Hepatocyte (in vitro differentiated cells): ENCODE data around the gene VPS36. TPM values are rescaled to one million over a fixed set of nuclear protein-coding genes. Genes with fewer than 3 reads are reported as not detected.

ENCODE experiments used
- DNase-seq: peaks from one replicate; pipeline ENCODE4 v3.0.0-alpha.2; 2016; ENCODE audit warnings: low spot score
- H2AFZ ChIP-seq: fragments of 200-600 bp; sonication (generic); 2 replicates; pipeline ENCODE4 v1.6.0; 2016; ENCODE audit warnings: antibody characterized with exemption, mild to moderate bottlenecking
- H3K27ac ChIP-seq: fragments of 200-600 bp; sonication (generic); 2 replicates; pipeline ENCODE4 v1.5.1; 2016; ENCODE audit warnings: mild to moderate bottlenecking
- H3K27me3 ChIP-seq: fragments of 200-600 bp; sonication (generic); 2 replicates; pipeline ENCODE4 v1.6.1; 2016
- H3K36me3 ChIP-seq: fragments of 200-600 bp; sonication (generic); replicated peaks from 2 replicates; pipeline ENCODE4 v1.5.1; 2016; ENCODE audit warnings: low read depth; ENCODE audit not compliant: insufficient read depth
- H3K4me1 ChIP-seq: fragments of 200-600 bp; sonication (generic); 2 replicates; pipeline ENCODE4 v1.5.1; 2016; ENCODE audit warnings: mild to moderate bottlenecking, moderate library complexity; ENCODE audit not compliant: insufficient read depth
- H3K4me2 ChIP-seq: fragments of 200-600 bp; sonication (generic); 2 replicates; pipeline ENCODE4 v1.6.0; 2016
- H3K4me3 ChIP-seq: fragments of 200-600 bp; sonication (generic); 2 replicates; pipeline ENCODE4 v1.5.1; 2016; ENCODE audit warnings: mild to moderate bottlenecking
- H3K79me2 ChIP-seq: fragments of 200-600 bp; sonication (generic); 2 replicates; pipeline ENCODE4 v1.6.0; 2017; ENCODE audit warnings: mild to moderate bottlenecking
- H3K9me2 ChIP-seq: fragments of 200-600 bp; sonication (generic); replicated peaks from 2 replicates; pipeline ENCODE4 v1.6.0; 2017; ENCODE audit warnings: mild to moderate bottlenecking; ENCODE audit not compliant: insufficient read depth
- H3K9me3 ChIP-seq: fragments of 200-600 bp; sonication (generic); 2 replicates; pipeline ENCODE4 v1.5.1; 2016; ENCODE audit warnings: low read depth, mild to moderate bottlenecking
- H4K20me1 ChIP-seq: fragments of 200-600 bp; sonication (generic); 2 replicates; pipeline ENCODE4 v1.6.0; 2016; ENCODE audit warnings: mild to moderate bottlenecking; ENCODE audit not compliant: insufficient read depth, poor library complexity, severe bottlenecking
- EZH2 ChIP-seq: fragments of 200-600 bp; sonication (generic); IDR thresholded peaks from 2 replicates; pipeline ENCODE4 v1.6.1; 2016; ENCODE audit warnings: antibody characterized with exemption, mild to moderate bottlenecking, borderline replicate concordance
- EZH2phosphoT487 ChIP-seq: fragments of 200-600 bp; sonication (generic); IDR thresholded peaks from one replicate; pipeline ENCODE4 v1.6.1; 2018; ENCODE audit warnings: antibody characterized with exemption, mild to moderate bottlenecking, low read depth, moderate library complexity; ENCODE audit not compliant: unreplicated experiment, severe bottlenecking
- WGBS: methylation state at CpG from one replicate; pipeline ENCODE4 v1.1.6; 2016; ENCODE audit warnings: low lambda C conversion rate; ENCODE audit errors: missing lambda C conversion rate; 5-methylcytosine and 5-hydroxymethylcytosine counted together
- polyA plus RNA-seq: library from polyadenylated mRNA; unstranded; fragments of >200 nt; fragmentation: Nextera tagmentation; extraction: Ambion mirVana; gene quantifications from 2 replicates; pipeline ENCODE4 v1.2.1, GENCODE V29; 2016
- total RNA-seq: library from RNA; depleted of rRNA; stranded (reverse); fragments of >200 nt; gene quantifications from 2 replicates; pipeline ENCODE4 v1.2.3, GENCODE V29; 2014
- TF ChIP-seq, protein P1 (sequence below): fragments of 200-600 bp; sonication (generic); IDR thresholded peaks from 2 replicates; pipeline ENCODE4 v1.5.1; 2016; ENCODE audit warnings: antibody characterized with exemption, mild to moderate bottlenecking; ENCODE audit not compliant: poor library complexity

The VPS36 gene
- total and polyA plus RNA-seq, 2 experiments from 2014 or later, result 23.5 to 42.0 TPM

DNA sequence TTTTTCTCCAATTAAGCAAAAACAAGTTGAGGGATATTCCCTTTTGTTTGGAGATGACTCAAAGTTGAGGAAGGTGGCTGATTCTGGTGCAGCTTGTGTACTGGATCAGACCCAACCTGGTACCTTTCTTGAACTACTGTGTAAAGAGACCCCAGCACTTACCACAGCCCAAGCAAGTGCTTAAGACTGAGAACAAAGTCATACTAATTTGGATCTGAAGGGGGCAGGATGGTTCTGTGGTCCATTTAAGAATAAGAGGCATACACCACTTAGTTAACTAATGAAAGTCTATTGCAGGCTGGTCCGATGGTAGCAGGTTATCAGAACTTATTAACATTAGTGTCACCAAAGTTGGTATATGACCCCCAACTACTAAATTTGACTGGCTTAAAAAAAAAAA lies 50.7 kb downstream of the VPS36 start:
- Histone ChIP-seq H2AFZ (no peak overlapping the region), H3K27ac (no peak overlapping the region), H3K4me3 (no peak overlapping the region), H3K4me2 (no peak overlapping the region), H3K79me2 (no peaks in the 10 kb centered on the region), H3K27me3 (peaks cover 5% of the 10 kb centered on the region), H4K20me1 (no peaks in the 10 kb centered on the region), H3K36me3 (no peaks in the 10 kb centered on the region), H3K4me1 (no peaks in the 10 kb centered on the region), H3K9me3 (no peaks in the 10 kb centered on the region), H3K9me2 (no peaks in the 10 kb centered on the region)
- 86% methylated on average over 1 of the region's 1 CpG for WGBS
- no peak for TF ChIP-seq EZH2phosphoT487
- TF ChIP-seq, protein P1, sequence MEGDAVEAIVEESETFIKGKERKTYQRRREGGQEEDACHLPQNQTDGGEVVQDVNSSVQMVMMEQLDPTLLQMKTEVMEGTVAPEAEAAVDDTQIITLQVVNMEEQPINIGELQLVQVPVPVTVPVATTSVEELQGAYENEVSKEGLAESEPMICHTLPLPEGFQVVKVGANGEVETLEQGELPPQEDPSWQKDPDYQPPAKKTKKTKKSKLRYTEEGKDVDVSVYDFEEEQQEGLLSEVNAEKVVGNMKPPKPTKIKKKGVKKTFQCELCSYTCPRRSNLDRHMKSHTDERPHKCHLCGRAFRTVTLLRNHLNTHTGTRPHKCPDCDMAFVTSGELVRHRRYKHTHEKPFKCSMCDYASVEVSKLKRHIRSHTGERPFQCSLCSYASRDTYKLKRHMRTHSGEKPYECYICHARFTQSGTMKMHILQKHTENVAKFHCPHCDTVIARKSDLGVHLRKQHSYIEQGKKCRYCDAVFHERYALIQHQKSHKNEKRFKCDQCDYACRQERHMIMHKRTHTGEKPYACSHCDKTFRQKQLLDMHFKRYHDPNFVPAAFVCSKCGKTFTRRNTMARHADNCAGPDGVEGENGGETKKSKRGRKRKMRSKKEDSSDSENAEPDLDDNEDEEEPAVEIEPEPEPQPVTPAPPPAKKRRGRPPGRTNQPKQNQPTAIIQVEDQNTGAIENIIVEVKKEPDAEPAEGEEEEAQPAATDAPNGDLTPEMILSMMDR, result no peak
- TF ChIP-seq EZH2, result no peak
- DNase-seq, result no peak

DNA sequence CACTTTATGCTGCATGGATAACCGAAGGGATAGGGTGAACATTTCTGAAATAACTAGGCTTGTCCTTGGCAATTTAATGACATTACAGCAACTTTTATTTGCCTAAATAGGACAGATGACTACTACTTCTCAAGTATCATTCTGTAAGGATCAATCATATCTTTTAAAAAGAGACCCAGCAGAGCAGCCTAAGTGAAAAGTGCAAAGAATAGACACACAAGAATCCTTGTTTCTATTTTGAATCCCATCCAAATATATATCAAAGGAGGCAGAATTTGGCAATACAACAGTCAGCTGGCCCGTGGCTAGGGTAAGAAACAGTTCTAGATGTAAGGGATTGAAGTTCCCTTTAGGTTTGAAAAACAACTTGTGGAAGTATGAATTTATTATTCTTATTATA lies 51.4 kb downstream of the VPS36 start:
- Histone ChIP-seq H3K27me3 (no peaks in the 10 kb centered on the region), H2AFZ (no peak overlapping the region), H3K9me3 (no peaks in the 10 kb centered on the region), H3K4me3 (no peak overlapping the region), H3K36me3 (no peaks in the 10 kb centered on the region), H4K20me1 (no peaks in the 10 kb centered on the region), H3K27ac (no peak overlapping the region), H3K9me2 (no peaks in the 10 kb centered on the region), H3K4me1 (no peaks in the 10 kb centered on the region), H3K79me2 (no peaks in the 10 kb centered on the region), H3K4me2 (no peak overlapping the region)
- 88% methylated on average over 2 of the region's 2 CpGs for WGBS
- DNase-seq, result no peak
- no peak for TF ChIP-seq EZH2
- TF ChIP-seq, protein P1, result no peak
- TF ChIP-seq EZH2phosphoT487, result no peak

DNA sequence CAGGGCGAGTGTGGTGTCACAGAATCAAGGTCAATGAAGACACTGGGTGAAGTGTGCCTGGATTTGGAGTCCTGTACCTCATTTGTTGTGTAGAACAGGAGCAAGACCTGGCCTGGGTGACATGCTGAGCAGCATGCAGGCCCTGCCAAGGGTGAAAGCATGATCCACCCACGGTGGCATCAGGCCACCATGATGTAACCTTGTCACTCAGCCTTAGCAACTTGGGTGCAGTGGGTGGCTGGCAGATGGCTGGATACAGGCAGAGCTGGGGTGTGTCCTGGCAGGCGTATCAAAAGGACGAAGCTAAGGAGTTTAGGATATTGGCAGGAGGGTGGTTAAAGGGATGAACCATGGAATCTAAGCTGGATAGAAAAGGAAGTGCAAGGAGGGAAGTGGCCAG lies 54.7 kb downstream of the VPS36 start:
- TF ChIP-seq EZH2 (no peak), EZH2phosphoT487 (no peak)
- TF ChIP-seq, protein P1, result no peak
- Histone ChIP-seq H3K36me3 (no peaks in the 10 kb centered on the region), H3K9me2 (no peaks in the 10 kb centered on the region), H2AFZ (no peak overlapping the region), H3K27ac (no peak overlapping the region), H3K4me3 (no peak overlapping the region), H3K79me2 (no peaks in the 10 kb centered on the region), H3K9me3 (no peaks in the 10 kb centered on the region), H4K20me1 (no peaks in the 10 kb centered on the region), H3K4me1 (no peaks in the 10 kb centered on the region), H3K4me2 (no peak overlapping the region), H3K27me3 (no peaks in the 10 kb centered on the region)
- WGBS, result 93% methylated on average over 4 of the region's 4 CpGs
- DNase-seq, result no peak

DNA sequence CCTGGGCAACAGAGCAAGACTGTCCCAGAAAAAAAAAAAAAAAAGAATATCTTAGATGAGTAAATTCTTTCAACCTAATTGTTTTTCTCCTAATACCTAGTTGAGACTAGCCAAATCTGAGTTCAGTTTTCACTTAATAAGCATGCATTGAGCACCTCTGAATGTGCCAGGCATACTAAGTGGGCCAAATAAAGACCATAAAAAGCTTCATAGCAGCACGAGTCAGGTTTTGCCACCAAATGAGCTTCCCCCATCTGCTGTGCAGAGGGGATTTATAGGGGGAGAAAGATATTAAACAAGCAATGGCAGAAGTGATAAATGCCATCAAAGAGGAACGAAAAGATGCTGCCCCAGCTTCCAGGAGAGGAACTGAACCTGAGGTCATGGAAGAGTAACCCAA lies 55.8 kb downstream of the VPS36 start:
- no peaks in the 10 kb centered on the region for H3K36me3 ChIP-seq

More for the DNA sequence above, 55.8 kb downstream of the VPS36 start:
- Histone ChIP-seq H3K27me3 (no peaks in the 10 kb centered on the region), H3K4me1 (no peaks in the 10 kb centered on the region), H3K4me2 (no peak overlapping the region), H2AFZ (no peak overlapping the region), H3K4me3 (no peak overlapping the region), H3K9me2 (no peaks in the 10 kb centered on the region), H3K27ac (no peak overlapping the region), H4K20me1 (no peaks in the 10 kb centered on the region), H3K9me3 (no peaks in the 10 kb centered on the region), H3K79me2 (no peaks in the 10 kb centered on the region)
- 84% methylated on average over 2 of the region's 2 CpGs for WGBS
- DNase-seq, result no peak
- TF ChIP-seq EZH2phosphoT487 (no peak), EZH2 (no peak)
- TF ChIP-seq, protein P1, result no peak
